HG02970 (cell line): Measurements from ENCODE around the gene EVI5L.
"Not testable (repeated sequence)": the region's sequence is repeated elsewhere in the genome, so short reads cannot be mapped to it uniquely, and the experiment has no call there.

Experiments
- ATAC-seq: cut with Tn5 transposase; IDR thresholded peaks from one replicate; pipeline ENCODE4 v1.9.1; 2021; ENCODE audit warnings: mild to moderate bottlenecking, moderate library complexity, moderate number of reproducible peaks; ENCODE audit not compliant: unreplicated experiment, low FRiP score

The EVI5L gene

DNA sequence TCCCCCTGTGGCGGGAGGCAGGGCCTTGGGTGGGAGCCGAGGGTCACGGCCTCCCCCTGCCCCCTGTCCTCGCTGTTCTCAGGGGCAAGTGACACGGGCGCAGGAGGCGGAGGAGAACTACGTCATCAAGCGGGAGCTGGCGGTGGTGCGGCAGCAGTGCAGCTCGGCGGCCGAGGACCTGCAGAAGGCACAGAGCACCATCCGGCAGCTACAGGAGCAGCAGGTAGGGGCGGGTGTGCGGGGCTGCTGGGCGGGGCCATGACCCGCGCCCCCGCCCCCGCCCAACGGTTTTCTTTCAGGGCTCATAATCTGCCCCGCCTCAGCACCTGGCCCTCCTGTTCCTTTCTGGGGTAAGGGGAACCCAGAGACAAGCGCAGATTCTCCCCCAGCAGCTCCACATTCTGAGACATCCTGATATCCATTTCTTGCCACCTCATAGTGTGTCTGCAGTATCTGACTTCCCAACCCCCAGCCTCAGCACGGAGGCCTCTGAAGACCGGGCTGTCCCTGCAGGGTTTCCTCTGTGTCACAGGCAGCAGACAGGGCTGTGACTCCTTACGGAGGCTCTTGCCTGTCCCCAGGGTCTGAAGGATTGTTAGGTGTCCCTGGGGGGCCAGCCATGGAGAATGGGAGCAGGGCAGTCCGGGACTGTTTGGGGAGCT, 28.2 kb downstream of the EVI5L start:
- no peak for ATAC-seq

DNA sequence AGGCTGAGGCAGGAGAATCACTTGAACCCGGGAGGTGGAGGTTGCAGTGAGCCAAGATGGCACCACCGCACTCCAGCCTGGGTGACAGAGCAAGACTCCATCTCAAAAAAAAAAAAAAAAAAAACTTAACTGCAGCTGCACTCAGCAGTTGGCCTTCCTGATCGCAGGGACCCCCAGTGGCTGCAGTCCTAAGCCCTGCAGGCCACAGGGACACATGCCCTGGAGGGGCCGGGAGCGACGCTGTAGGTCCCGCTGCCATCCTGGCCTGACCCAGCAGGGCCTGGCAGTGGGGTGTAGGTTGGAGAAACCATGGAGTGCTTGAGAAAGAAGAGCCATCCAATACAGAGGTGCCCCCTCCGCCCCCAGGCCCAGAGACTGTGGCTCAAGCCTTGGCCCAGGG, 29.1 kb downstream of the EVI5L start:
- not testable (repeated sequence) for ATAC-seq

DNA sequence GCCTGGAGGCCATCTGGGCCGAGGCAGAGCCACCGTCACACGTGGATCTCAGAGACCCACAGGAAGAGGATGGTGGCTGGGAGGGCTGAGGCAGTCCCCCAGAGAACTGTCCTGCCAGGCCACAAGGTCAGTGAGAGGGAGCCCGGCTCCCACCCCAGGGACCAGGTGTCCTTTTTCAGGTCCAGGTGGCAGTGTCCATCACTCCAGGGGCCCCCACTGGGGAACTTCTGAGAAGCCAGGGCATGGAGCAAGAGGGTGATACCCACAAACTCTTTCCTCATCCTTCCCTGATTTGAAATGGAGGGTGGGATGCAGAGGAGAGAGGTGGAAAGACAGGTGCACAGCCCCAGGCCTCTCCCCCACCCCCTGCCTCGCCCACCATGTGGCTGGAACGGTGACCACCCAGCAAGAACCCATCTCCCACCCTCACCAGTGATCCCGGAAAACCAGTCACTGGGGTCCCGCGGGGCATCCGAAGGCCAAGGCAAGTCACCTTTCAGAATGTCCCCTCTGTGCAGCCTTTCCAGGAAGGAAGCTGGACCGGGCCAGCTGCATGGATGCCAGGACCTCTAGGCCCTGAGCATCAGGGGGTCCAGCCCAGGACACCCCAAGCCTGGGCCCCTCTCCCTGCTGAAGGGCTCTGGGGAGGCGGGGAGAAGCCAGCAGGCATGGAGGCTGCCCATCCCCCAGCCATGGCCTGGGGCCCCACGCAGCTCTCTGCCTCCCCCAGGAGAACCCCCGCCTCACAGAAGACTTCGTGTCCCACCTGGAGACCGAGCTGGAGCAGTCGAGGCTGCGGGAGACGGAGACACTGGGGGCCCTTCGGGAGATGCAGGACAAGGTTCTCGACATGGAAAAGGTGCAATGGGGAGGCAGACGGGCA, 30.1 kb downstream of the EVI5L start:
- no peak for ATAC-seq

DNA sequence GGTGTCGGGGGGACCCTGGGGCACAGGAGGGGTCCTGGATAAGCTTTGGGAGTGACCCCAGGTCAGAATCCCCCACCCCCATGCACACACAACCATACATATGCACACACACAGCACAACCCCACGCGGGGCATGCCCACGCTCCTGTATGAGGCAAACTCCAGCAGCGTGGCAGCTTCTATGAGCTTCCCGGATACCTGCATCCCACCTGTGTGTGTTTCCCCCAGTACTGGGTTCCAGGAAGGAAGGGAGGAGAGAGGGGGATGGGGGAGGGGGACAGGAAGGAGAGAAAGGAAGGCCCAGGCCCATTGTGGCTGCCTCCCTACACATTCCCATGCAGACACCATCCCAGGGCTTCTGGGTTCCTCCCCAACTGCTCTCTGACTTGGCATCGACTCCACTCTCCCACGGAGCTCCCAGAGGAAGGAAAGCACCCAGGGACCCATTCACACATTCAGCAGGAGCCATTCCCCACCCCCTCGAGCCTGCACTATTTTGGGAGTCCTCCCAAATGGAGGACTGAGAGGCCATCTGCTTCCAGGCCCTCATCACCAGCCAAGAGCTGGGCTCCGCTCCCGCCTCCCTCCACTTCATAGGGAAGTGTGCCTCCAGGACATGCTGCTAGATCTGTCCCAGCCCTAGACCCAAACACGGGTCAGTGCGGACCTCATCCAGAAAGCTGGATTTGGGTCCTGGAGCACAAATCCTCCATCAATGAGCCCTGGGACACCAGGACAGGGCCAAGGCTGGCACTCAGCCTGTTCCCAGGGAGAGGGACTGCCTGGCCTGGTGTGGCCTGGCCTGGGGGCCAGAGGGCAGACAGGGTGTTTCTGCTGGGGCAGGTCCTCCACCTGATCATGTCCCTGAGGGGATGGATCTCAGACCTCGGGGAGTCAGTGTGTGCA, 30.9 kb downstream of the EVI5L start:
- ATAC-seq: no peak

DNA sequence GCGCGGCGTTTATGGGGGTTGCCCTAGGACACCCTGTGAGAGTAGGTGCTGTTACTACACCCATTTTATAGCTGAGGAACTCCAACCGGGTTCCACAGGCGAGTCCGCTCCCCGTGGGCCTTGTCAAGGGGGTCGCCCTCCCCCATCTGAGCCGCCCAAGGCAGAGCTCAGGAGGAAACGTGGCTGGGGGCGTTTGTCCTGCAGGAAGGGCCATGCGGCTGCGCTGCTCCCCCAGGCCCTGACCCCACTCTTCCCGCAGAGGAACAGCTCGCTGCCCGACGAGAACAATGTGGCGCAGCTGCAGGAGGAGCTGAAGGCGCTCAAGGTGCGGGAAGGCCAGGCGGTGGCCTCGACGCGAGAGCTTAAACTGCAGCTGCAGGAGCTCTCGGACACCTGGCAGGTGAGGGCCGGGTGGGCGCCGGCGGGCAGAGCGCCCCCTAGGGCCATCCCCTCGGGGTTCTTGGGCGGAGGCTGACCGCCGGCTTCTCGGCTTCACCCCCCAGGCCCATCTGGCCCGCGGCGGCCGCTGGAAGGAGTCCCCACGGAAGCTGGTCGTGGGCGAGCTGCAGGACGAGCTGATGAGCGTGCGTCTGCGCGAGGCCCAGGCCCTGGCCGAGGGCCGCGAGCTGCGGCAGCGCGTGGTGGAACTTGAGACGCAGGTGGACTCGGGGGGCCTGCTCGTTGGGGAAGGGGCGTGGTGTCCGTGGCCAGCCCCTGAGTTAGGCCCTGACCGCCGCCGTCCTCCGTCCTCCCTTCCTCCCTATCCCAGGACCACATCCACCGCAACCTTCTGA, 31.8 kb downstream of the EVI5L start:
- no peak for ATAC-seq

DNA sequence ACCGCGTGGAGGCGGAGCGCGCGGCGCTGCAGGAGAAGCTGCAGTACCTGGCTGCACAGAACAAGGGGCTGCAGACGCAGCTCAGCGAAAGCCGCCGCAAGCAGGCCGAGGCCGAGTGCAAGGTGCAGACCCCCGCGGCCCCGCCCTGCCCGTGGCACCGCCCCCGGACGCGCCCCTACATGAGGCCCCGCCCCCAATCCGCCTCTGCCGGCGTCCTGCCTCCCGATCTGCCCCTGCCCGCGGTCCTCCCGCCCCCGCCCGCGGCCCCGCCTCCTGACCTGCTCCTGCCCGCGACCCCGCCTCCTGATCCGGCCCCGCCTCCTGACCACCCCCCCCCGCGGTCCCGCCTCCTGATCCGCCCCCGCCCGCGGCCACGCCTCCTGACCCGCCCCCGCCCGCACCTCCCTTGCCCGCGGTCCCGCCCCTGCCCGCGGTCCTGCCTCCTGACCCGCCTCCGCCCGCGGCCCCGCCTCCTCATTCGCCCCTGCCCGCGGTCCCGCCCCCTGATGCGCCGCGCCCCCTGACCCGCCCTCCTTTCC, 32.5 kb downstream of the EVI5L start:
- no peak for ATAC-seq

DNA sequence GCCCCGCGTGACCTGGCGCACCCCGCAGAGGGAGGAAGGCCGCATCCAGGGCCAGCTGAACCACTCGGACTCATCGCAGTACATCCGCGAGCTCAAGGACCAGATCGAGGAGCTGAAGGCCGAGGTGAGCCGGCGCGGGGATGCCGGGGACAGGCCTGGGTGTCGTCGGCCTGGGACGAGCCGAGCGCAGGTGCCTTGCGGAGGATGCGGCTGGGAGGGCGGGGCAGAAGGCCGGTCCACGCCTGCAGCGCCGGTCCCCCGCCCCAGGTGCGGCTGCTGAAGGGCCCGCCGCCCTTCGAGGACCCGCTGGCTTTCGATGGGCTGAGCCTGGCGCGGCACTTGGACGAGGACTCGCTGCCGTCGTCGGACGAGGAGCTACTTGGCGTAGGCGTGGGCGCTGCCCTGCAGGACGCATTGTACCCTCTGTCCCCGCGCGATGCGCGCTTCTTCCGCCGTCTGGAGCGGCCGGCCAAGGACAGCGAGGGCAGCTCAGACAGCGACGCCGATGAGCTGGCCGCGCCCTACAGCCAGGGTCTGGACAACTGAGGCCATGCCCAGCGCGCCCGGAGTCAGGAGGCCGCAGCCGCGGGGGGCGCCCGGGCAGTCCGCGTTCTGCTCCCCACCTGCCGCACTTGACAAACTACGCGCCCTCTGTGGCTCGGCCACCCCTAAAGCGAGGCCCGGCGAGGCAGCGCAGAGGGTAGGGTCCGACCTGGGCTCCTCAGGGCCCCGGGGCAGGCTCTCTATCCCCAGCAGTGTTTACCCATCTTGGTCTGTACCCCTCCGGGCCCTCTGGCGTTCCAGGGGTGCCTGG, 33.3 kb downstream of the EVI5L start:
- no peak for ATAC-seq

DNA sequence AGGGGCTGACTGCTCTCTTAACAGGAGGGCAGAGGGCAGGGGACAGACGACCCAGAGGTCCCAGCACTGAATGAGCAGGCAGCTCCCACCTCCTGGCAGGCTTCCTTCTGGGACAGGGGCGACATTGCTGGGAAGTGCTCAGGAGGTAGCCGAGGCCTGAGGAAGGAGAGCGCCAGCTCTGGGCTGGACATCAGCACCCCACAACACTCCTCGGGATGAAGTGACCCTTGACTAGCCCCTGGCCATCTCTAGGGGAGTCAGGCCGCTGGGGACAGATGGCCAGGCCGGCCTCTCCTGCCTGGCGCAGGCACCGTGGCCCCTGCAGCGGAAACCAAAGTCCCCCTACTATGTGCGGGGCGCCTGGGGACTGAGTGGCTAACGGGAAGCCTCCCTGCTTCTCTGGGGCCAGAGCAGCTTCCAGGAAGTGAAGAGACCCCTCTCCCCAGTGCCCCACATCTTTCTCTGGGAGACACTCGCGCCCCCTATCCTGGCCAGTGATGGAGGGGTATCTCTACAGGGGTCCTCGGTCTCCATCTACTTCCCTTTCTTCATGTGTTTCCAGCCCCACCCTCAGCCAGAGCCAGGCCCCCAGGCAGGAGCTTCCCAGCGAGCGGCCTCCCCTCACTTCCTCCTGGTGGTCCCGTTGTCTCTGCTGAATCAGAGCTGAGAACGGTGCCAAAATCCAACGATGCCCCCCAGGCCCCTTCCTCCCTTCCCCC, 34.1 kb downstream of the EVI5L start:
- ATAC-seq: no peak

DNA sequence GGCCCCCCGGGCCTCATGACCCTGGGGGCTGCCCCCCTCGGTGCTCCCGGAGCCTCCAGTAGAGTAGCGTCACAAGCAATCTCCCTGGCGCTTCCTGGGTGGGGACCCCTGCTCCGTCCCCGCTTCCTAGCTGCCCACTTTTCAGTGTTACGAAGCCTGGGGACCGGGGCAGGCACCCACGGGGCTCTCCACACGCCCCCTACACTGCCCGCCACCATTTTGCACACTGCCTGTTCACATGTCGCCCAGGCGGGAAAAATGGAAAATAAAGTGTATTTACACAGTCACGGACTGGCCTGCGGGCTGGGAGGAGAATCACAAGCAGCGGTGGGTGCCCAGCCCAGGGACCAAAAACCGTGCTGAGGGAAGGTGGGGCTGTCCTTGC, 34.7 kb downstream of the EVI5L start:
- ATAC-seq: no peak

DNA sequence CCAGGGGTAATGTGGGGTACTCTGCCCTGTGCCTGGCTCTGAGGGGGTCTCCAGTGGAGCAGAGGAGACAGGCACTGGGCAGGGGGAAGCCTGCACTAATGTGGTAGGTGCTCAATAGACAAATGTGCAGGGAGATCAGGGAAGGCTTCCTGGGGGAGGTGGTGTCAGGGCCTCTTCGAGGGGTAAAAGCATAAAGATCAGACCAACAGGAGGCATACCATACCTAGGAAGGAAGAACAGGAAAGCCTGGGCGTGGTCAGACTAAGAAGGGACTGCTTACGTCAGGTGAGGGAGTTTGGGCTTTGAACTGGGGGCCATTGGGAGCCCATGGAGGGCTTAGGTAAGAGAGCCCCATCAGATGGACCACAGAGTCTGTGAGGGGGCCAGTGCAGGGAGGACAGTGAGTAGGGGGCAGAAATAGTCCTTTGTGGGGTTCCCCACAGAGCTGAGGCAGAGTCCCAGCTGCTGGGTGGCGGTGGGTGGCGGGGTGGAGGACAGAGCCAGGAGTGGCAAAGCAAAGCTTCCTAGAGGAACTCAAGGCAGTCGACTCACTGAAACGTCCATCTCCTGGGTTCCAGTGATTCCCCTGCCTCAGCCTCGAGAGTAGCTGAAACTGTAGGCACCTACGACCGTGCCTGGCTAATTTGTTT, 35.4 kb downstream of the EVI5L start:
- ATAC-seq: no peak

DNA sequence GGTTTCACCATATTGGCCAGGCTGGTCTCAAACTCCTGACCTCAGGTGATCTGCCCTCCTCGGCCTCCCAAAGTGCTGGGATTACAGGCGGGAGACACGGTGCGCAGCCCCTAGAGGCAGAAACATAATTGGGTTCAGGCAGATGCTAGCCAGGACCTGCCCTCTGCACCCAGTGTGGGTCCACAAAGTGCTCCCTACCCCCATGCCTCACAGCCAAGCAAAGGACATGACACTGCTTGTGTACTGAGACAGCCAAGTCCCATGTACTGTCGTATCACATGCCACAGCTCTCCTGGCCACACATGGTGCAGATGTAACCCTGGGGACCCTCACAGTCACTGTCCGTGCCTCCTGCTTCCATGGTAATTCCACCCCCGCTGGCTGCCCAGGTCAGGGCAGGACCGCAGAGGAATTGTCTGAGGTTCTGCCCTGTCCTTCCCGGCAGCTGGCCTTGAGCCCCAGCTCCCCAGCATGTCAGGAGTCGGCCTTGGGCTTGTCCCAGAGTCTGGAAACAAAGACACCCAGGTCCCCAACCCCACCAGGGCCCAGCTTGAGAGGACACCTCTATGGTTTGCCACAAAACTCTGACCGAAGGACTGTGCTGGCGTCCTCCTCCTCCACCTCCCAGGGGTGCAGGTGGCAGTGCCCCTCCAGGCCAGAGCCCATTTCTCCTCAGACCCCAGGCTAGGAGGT, 36.5 kb downstream of the EVI5L start:
- ATAC-seq: no peak

DNA sequence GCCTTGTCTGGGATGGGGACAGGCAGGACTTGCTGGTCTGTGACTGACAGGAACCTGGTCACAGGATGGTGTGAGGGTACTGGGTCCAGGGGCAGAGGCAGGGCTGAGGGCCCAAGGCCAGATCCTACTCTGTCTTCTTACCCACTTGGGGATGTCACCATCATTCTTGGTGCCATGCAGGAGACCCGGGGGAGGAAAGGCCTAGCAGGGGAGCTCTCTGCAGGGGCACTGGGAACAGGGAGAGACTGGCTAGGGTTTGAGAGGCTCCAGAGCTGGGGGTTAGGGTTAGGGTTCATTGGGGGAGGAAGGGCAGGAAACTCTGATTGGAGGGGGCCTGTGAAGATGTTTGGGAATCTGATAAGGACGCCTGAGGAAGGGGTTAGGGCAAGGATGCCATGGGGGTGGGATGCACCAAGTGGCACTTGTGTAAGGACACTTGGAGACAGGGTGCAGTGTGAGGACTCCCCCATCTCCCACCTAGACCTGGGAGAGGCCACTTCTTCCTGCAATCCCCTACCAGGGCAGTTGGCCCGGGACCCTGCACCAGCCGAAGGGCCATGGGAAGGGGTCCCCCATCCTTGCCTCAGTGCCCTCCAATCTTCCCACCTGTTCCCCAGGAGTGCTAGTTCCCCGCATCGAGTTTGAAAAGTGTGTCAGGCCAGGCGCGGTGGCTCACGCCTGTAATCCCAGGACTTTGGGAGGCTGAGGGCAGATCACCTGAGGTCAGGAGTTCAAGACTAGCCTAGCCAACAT, 37.2 kb downstream of the EVI5L start:
- ATAC-seq: no peak

DNA sequence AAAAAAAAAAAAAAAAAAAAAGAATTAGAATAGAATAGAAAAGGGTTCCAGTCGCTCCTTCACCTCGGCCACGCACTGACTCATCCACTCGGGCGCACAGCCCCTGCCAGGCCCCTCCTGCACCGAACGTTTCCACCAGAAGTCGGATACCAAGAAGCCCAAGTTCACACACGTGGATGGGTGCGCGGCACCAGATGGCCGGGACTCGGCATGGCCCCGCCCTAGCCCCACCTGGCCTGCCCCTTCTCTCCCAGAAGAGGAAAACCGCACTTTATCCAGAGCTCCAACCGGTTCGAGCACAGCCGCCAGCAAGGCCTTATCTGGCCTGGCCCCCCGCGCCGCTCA, 38.3 kb downstream of the EVI5L start:
- no peak for ATAC-seq

DNA sequence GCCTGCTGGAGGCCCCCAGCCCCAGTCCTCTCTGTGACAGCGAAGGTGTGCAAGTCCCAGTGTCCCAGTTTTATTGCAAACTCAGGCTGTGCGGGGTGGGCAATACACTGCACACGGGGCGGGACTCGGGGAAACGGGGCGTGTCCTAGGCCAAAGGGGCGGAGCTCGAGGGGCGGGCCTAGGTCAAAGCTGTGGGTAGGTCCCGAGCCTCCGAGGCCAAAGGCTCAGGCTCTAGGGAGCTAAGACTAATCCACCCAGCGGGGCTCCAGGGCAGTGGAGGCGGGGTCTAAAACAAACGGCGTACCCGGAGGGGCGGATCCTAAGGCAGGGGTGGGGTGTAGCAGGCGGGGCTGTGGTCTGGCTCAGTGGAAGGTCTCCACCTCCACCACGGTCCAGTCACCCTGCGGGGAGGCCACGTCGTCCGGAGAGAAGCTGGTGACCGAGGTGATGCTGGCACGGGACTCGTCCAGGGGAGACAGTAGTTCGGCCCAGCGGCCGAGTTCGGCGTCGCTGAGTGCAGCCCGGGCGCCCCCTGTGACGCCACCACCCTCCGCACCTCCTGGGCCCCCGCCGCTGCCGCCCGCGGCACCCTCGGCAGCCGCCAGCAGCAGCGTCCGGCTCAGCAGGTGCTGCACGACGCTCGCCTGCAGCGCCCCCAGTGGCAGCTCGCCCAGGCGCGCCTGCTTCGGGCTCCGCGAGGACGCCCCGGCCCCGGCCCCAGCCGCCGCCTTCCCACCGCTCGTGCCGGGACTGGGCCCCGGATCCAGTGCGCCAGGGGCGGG, 38.8 kb downstream of the EVI5L start:
- ATAC-seq: peak; percentile 59

DNA sequence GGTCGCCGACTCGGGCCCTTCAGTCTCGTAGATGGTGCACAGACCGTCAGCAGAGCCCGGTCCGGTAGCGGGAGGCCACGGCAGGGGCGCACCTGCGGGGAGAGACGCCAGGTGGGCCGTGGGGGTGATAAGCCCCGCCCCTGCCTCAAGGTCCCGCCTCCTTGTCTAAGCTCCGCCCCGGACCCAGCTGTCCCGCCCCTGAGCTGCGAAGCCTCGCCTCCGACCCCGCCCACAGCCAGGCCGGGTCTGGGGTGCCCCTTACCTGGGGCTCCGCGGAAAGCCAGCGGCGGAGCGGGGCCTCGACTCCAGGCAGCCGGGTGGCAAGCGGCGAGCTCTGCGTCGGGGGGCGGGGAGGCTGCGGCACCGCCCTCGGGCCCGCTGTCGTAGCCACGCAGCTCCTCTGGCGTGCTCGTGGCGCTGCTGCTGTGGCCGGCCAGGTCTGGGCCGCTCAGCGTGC, 39.5 kb downstream of the EVI5L start:
- peak; percentile 42 for ATAC-seq

DNA sequence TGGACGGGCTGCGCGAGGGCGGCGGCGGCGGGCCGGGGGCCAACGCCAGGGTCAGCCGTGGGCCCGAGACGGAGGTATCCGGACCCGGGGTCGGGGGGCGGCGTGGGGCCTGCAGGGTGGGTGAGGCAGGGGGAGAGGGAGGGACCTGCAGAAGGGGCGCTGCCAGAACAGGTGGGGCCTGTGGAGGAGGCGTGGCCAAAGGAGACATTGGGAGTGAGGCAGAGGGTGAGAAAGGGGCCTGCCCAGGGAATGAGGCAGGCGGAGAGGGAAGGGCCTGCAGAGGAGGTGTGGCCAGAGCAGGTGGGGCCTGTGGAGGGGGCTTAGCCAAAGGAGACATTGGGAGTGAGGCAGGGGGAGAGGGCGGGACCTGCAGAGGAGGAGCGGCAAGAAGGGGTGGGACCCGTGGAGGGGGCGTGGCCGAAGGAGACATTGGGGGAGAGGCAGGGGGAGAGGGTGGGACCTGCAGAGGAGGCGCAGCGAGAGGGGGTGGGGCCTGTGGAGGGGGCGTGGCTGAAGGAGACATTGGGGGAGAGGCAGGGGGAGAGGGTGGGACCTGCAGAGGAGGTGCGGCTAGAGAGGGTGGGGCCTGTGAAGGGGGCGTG, 40.0 kb downstream of the EVI5L start:
- no peak for ATAC-seq
